K562 (cell line): ENCODE data around the gene RNF4. TPM values are rescaled to one million over a fixed set of nuclear protein-coding genes. Genes with fewer than 3 reads are reported as not detected.
A peak's percentile ranks its signal among the peaks of the same experiment; 100 is the strongest.

Source experiments
- ZBTB40 ChIP-seq, 2 experiments: fragments of 450-650 bp in 1 of 2; sonication (generic) in 1 of 2; formaldehyde crosslinking in 1 of 2; IDR thresholded peaks; 2 replicates each; pipeline versions ENCODE4 v1.7.1 to v1.9.0; 2016 to 2022; ENCODE audit warnings: inconsistent platforms in 1 of 2, mild to moderate bottlenecking in 1 of 2, missing genetic modification reagents in 1 of 2
- polyA plus RNA-seq, 8 experiments: library from polyadenylated mRNA; depleted of rRNA in 4 of 8; stranded (reverse) in 5 of 8; unstranded in 3 of 8; fragments of >200 nt; fragmentation: Nextera tagmentation in 2 of 8; fragmentation: Illumina TruSeq in 1 of 8; extraction: Ambion mirVana in 2 of 8; extraction: Trizol in 1 of 8; gene quantifications; 2 replicates each; pipeline versions ENCODE4 v1.2.1 to v1.2.3, GENCODE V29; 2011 to 2014; ENCODE audit warnings: inconsistent platforms in 1 of 8, missing spikeins in 1 of 8
- total RNA-seq, 7 experiments: library from RNA; depleted of rRNA in 6 of 7; stranded (reverse); fragments of >200 nt in 6 of 7; fragmentation: Illumina TruSeq in 2 of 7; extraction: Trizol in 2 of 7; gene quantifications; 2 replicates each; pipeline versions ENCODE4 v1.2.1 to v1.2.3, GENCODE V29; 2011 to 2021; ENCODE audit warnings: low replicate concordance in 1 of 7

The RNF4 gene
- total and polyA plus RNA-seq, 9 of the 15 experiments (the other 6 are each of a cell fraction or from before 2014, with no cell fraction given) = 19.2 to 59.3 (median 44.8) TPM

- TF ChIP-seq ZBTB40 (IDR thresholded peaks at IDR 0.05) = peak; percentile 94
- no peak for TF ChIP-seq ZBTB40 (CRISPR knock-in tag; IDR thresholded peaks at IDR 0.05)
These were observed at the start of gene RNF4 (continued) for GRCh38 chr4:2468456-2469191.
